ENCODE results near the gene STK10. TPM values are rescaled to one million over a fixed set of nuclear protein-coding genes. Genes with fewer than 3 reads are reported as not detected.
A peak's percentile ranks its signal among the peaks of the same experiment; 100 is the strongest.

Gene STK10
- total and polyA plus RNA-seq, 2 donors (not counting 1 experiment from before 2014, with no cell fraction given) = 97.9 to 253 TPM

DNA sequence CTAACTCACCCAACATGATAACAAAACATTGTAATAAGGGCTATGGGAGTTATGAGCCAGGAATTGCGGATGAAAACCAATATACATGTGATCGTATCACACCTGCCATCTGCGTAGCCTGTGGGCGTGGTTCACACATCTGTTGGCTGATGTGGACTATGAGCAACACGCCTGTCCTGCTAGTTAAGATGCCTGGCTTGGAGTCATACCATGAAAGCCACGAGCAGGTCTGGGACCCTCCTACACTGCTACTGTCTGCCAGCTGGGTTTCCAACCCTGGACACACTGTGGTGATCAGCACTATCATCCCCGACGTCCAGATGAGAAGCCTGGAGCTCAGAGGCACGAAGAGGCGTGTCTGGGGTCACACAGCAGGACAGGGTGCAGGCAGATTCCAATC lies 40.2 kb downstream of the STK10 start:
- Histone ChIP-seq H2AFZ (ENCODE audit: insufficient read depth, low read depth, low read length, poor library complexity, severe bottlenecking) (no peak overlapping the region), H3K79me2 (ENCODE audit: control insufficient read depth, insufficient read depth, low read length) (peaks cover 96% of the 10 kb centered on the region), H3K27me3 (replicated peaks in 1 of 4; ENCODE audit: control extremely low read depth in 1 of 4, control insufficient read depth in 3 of 4, insufficient read depth in 4 of 4, low read length in 3 of 4) (no peaks in the 10 kb centered on the region), H3K4me1 (ENCODE audit: control insufficient read depth in 2 of 2, insufficient read depth in 2 of 2, low read length in 2 of 2) (peaks cover 24 to 40% of the 10 kb centered on the region in 2 donors), H3K4me3 (ENCODE audit: control extremely low read depth in 1 of 5, extremely low read depth in 1 of 5, insufficient read depth in 1 of 5, low read depth in 2 of 5, low read length in 4 of 5) (no peak overlapping the region), H3K9me3 (ENCODE audit: control extremely low read depth in 1 of 3, control insufficient read depth in 2 of 3, insufficient read depth in 1 of 3, low read length in 2 of 3) (no peaks in the 10 kb centered on the region), H3K9ac (ENCODE audit: low read length) (no peak overlapping the region), H3K4me2 (replicated peaks; ENCODE audit: low read depth, low read length, poor library complexity, severe bottlenecking) (no peak overlapping the region), H3K36me3 (replicated peaks in 1 of 2; ENCODE audit: control extremely low read depth in 1 of 2, control insufficient read depth in 1 of 2, extremely low read depth in 1 of 2, insufficient read depth in 2 of 2, low read length in 1 of 2) (peaks cover 4 to 59% of the 10 kb centered on the region in 2 experiments), H4K20me1 (ENCODE audit: control insufficient read depth, insufficient read depth, low read length, poor library complexity, severe bottlenecking) (peaks cover 97% of the 10 kb centered on the region), H3K27ac (ENCODE audit: low read length in 2 of 2) (peak overlapping the region in 1 of 2 donors; percentile 31)
- CTCF ChIA-PET = no interaction called here
- H3K27ac Mint-ChIP-seq = peak overlapping the region; percentile 53
- DNase-seq (no peak), ATAC-seq (ENCODE audit: low read depth) (no peak)
- no peak overlapping the region for H3K4me3 Mint-ChIP-seq
- H3K4me1 Mint-ChIP-seq = peaks cover 65% of the 10 kb centered on the region
- intact Hi-C loops (cut with micrococcal nuclease) = no loop called here
- 92% methylated on average over 10 of the region's 10 CpGs for WGBS (ENCODE audit: insufficient coverage)
- POLR2A ChIA-PET = no interaction called here
- TF ChIP-seq EZH2 (IDR thresholded peaks at IDR 0.05; ENCODE audit: borderline replicate concordance, insufficient read depth, low read depth, low read length, poor library complexity, severe bottlenecking) (no peak), CTCF (IDR thresholded peaks at IDR 0.05) (no peak)
- no peaks in the 10 kb centered on the region for H3K27me3 Mint-ChIP-seq
- H3K9me3 Mint-ChIP-seq (ENCODE audit: insufficient read depth) = no peaks in the 10 kb centered on the region

DNA sequence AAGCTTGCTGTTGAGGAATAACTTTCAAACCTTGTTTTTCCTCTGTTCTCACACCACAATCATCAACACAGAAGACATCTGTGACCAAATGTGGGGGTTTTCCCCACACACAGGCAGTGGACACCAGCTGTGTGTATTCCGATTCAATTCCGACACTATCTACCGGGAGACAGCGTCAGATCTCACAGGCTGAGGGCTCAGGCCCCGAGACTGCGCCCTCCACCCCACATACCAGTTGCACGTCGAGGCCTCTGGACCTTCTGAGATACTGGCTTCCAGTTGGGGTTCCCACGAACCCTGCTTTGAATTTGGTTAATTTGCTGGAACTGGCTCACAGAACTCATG lies 41.3 kb downstream of the STK10 start:
- ChIA-PET POLR2A (no interaction called here), CTCF (no interaction called here)
- Mint-ChIP-seq H3K27ac (peak overlapping the region; percentile 68), H3K27me3 (no peaks in the 10 kb centered on the region), H3K4me1 (peaks cover 63% of the 10 kb centered on the region), H3K9me3 (ENCODE audit: insufficient read depth) (no peaks in the 10 kb centered on the region), H3K4me3 (no peak overlapping the region)
- no peaks in the 10 kb centered on the region for H3K9me3 ChIP-seq (ENCODE audit: control extremely low read depth in 1 of 3, control insufficient read depth in 2 of 3, insufficient read depth in 1 of 3, low read length in 2 of 3)
- no peak overlapping the region for H2AFZ ChIP-seq (ENCODE audit: insufficient read depth, low read depth, low read length, poor library complexity, severe bottlenecking)
- ATAC-seq (ENCODE audit: low read depth) (no peak), DNase-seq (no peak)
- TF ChIP-seq CTCF (IDR thresholded peaks at IDR 0.05) (no peak), EZH2 (IDR thresholded peaks at IDR 0.05; ENCODE audit: borderline replicate concordance, insufficient read depth, low read depth, low read length, poor library complexity, severe bottlenecking) (no peak)
- H3K36me3 ChIP-seq (replicated peaks in 1 of 2; ENCODE audit: control extremely low read depth in 1 of 2, control insufficient read depth in 1 of 2, extremely low read depth in 1 of 2, insufficient read depth in 2 of 2, low read length in 1 of 2) = peaks cover 4 to 54% of the 10 kb centered on the region in 2 experiments
- H3K9ac ChIP-seq (ENCODE audit: low read length) = no peak overlapping the region
- H4K20me1 ChIP-seq (ENCODE audit: control insufficient read depth, insufficient read depth, low read length, poor library complexity, severe bottlenecking) = peaks cover 97% of the 10 kb centered on the region
- no peak overlapping the region for H3K4me2 ChIP-seq (replicated peaks; ENCODE audit: low read depth, low read length, poor library complexity, severe bottlenecking)
- 100% methylated on average over 6 of the region's 9 CpGs for WGBS (ENCODE audit: insufficient coverage)
- H3K79me2 ChIP-seq (ENCODE audit: control insufficient read depth, insufficient read depth, low read length) = peaks cover 98% of the 10 kb centered on the region
- no peaks in the 10 kb centered on the region for H3K27me3 ChIP-seq (replicated peaks in 1 of 4; ENCODE audit: control extremely low read depth in 1 of 4, control insufficient read depth in 3 of 4, insufficient read depth in 4 of 4, low read length in 3 of 4)
- no peak overlapping the region for H3K27ac ChIP-seq (ENCODE audit: low read length in 2 of 2)
- no peak overlapping the region for H3K4me3 ChIP-seq (ENCODE audit: control extremely low read depth in 1 of 5, extremely low read depth in 1 of 5, insufficient read depth in 1 of 5, low read depth in 2 of 5, low read length in 4 of 5)
- intact Hi-C loops (cut with micrococcal nuclease) = no loop called here
- H3K4me1 ChIP-seq (ENCODE audit: control insufficient read depth in 2 of 2, insufficient read depth in 2 of 2, low read length in 2 of 2) = peaks cover 24 to 39% of the 10 kb centered on the region in 2 donors
